IMR-90 (cell line): Measurements from ENCODE around the gene ZNF544.
A peak's percentile ranks its signal among the peaks of the same experiment; 100 is the strongest.

Experiments used
- CEBPB ChIP-seq: IDR thresholded peaks from 2 replicates; pipeline ENCODE4 v1.6.1; 2012; ENCODE audit warnings: low read depth, low read length, improper control_type of control experiment
- CHD1 ChIP-seq: IDR thresholded peaks from 2 replicates; pipeline ENCODE4 v1.6.1; 2012; ENCODE audit warnings: low read depth, low read length, improper control_type of control experiment
- POLR2A ChIP-seq: IDR thresholded peaks from 2 replicates; pipeline ENCODE4 v1.6.1; 2012; ENCODE audit warnings: mild to moderate bottlenecking, low read depth, low read length
- SMC3 ChIP-seq: fragments of 150-350 bp; IDR thresholded peaks from 2 replicates; pipeline ENCODE4 v1.6.1; 2016; ENCODE audit warnings: low read depth, mild to moderate bottlenecking, antibody characterized with exemption, low read length, moderate library complexity
- TF ChIP-seq, protein P1 (sequence below): conservative IDR thresholded peaks from 2 replicates; pipeline ENCODE4 v1.5.1; 2012; ENCODE audit warnings: mild to moderate bottlenecking, low read depth, low read length, improper control_type of control experiment

GRCh38 chr19:58277748-58278540 is 49.2 kb downstream of the ZNF544 start:
- TF ChIP-seq, protein P1, sequence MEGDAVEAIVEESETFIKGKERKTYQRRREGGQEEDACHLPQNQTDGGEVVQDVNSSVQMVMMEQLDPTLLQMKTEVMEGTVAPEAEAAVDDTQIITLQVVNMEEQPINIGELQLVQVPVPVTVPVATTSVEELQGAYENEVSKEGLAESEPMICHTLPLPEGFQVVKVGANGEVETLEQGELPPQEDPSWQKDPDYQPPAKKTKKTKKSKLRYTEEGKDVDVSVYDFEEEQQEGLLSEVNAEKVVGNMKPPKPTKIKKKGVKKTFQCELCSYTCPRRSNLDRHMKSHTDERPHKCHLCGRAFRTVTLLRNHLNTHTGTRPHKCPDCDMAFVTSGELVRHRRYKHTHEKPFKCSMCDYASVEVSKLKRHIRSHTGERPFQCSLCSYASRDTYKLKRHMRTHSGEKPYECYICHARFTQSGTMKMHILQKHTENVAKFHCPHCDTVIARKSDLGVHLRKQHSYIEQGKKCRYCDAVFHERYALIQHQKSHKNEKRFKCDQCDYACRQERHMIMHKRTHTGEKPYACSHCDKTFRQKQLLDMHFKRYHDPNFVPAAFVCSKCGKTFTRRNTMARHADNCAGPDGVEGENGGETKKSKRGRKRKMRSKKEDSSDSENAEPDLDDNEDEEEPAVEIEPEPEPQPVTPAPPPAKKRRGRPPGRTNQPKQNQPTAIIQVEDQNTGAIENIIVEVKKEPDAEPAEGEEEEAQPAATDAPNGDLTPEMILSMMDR = no peak
- TF ChIP-seq SMC3 (no peak), CHD1 (no peak), POLR2A (no peak), CEBPB (peak; percentile 48; the same call in 1 of the 2 replicates)
